ENCODE data around the gene MCM9. TPM values are rescaled to one million over a fixed set of nuclear protein-coding genes. Genes with fewer than 3 reads are reported as not detected.
A peak's percentile ranks its signal among the peaks of the same experiment; 100 is the strongest.

The MCM9 gene
- total RNA-seq: 10 to 100 TPM; 12.8 to 21.7 TPM

DNA sequence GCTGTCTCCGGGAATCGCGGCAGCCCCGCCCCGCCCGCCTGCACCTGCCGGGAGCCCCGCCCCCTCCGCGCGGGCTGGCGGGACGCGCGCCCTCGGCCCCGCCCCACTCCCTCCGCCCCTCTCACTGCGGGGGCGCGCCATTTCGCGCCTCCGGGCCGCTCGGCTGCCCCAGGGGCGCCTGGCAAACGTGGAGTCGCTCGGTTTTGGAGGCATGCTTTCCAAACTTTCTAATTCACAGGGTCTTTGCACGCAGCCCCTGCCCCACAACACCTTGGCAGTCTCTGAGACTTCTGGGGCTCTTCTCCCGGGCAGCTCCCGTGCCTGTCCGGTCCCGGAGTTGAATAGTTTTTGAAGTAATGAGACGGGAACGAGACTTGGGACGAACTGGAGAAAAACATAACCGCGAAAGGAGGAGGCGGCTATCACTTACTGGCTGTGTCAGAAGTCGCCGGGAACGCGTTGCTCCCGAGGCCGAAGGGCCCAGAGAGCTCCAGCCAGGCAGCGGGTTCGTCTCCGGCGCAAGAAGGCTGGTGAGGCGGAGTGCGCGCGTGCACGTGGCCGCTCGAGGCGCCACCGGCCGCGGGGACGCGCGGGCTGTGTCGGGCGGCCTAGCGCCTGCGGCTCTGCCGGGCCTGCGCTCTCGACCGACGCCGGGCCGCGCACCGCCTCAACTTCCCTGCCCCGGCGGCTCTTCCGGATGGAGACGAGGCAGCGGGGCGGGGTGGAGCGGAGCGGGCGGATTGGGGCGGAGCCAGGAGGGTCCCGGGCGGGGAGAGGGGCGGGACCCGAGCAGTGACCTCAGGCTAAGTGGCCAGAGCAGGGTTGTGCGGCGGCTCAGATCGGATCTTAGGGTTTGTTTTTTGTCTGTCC is at the start of gene MCM9:
MCM9 (minus strand) TSS at position 699 of the 870 bp plus-strand sequence. CDS start 3,436 bp downstream, outside the sequence.
- ATAC-seq (replicated peaks): peak; percentile 96
- Mint-ChIP-seq H3K27me3 (no peaks in the 10 kb centered on the region), H3K9me3 (no peaks in the 10 kb centered on the region), H3K4me3 (peak within 1 kb of the TSS; percentile 89), H3K4me1 (peaks cover 16% of the 10 kb centered on the region), H3K36me3 (ENCODE audit: low read depth) (peaks cover 36% of the 10 kb centered on the region), H3K27ac (peak within 1 kb of the TSS; percentile 89)

DNA sequence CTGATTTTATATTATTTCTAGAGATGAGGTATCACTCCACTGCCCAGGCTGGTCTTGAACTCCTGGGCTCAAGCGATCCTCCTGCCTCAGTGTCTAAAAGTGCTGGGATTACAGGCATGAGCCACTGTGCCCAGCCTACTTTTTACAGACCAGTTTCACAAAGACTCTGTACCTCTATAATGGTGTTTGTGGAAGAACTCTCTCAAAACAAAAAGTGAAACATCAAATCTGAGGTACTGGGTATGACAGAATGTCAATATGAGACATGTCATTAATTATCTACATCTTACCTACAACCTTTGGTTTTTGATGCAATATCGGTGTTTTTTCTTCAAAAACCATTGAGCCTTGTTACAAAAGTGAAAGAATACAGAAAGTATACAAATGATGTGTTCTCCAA is 49.4 kb upstream of the MCM9 start:
- no peaks in the 10 kb centered on the region for H3K4me1 Mint-ChIP-seq
- H3K27me3 Mint-ChIP-seq: no peaks in the 10 kb centered on the region
- no peaks in the 10 kb centered on the region for H3K9me3 Mint-ChIP-seq
- ATAC-seq (replicated peaks): no peak
- H3K36me3 Mint-ChIP-seq (ENCODE audit: low read depth): peaks cover 9% of the 10 kb centered on the region
- no peak overlapping the region for H3K27ac Mint-ChIP-seq
- H3K4me3 Mint-ChIP-seq: no peak overlapping the region

DNA sequence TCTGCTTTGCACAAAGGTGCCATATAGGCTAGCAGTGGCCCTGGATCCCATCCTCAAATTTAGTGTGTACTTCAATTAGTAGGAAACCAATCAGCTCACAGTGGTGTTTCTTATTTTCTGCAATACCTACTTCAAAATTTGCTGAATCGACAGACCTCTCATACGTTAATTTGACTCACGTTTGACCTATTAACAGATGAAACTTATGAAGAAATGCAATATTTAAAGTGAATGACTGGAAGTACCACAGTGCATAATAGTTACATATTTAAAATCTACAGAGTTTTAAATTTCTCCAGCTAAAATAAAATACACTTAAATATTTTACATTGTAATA is 47.6 kb upstream of the MCM9 start:
- Mint-ChIP-seq H3K27me3 (no peaks in the 10 kb centered on the region), H3K27ac (no peak overlapping the region), H3K36me3 (ENCODE audit: low read depth) (peaks cover 22% of the 10 kb centered on the region), H3K9me3 (no peaks in the 10 kb centered on the region), H3K4me1 (no peaks in the 10 kb centered on the region), H3K4me3 (no peak overlapping the region)
- ATAC-seq (replicated peaks): no peak

DNA sequence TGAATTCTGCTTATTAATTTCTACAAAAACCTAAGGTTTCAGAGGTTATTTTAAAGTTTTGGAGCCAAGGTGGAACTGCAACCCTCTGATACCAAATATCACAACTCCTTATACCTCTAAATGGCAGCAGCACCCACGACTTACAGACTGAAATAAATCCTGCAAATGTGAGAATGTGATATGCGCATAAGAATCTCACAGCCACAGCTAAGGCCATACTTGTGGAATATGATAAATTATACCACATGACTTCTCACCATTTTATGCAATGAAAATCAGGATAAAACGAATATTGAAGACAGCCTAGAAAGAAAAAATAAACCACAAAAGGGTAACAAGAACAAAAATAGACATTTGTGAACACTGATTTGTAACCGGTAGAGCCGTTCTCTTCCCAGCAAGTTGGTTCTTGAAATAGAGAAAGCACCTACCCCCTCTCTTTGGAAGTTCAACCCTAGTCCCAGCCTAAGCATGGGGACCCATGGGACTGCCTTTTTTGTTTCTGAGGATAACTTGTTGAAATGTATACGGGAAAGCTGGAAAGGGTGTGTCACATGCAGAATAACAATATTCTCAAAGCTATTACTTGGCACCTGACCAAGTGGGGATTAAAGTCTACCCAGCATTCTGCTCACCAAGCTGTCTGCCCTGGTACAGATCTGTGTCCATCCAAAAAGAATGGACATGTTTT is 47.1 kb upstream of the MCM9 start:
- Mint-ChIP-seq H3K9me3 (no peaks in the 10 kb centered on the region), H3K4me3 (no peak overlapping the region)

DNA sequence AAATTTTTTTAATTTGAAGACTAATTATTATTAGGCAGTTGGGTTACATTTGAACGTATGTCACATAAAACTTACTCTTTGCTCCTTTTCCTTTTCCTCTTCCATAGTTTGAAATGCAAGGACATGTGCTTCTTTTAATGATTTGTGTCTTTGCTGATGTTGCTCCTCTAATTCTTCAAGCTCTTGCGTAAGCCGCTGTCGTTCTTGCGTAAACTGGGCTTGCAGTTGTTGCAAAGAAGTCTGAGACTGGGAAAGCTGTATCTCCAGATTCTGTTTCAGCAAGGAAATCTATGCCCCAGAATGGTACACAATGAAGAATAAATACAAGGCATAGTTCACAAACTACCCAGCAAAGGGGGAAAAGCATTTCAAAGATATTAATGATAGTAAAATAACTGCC is 45.1 kb upstream of the MCM9 start:
- Mint-ChIP-seq H3K4me1 (no peaks in the 10 kb centered on the region), H3K27me3 (no peaks in the 10 kb centered on the region), H3K9me3 (no peaks in the 10 kb centered on the region), H3K4me3 (no peak overlapping the region), H3K36me3 (ENCODE audit: low read depth) (peaks cover 25% of the 10 kb centered on the region), H3K27ac (no peak overlapping the region)
- ATAC-seq (replicated peaks): no peak

More for the DNA sequence above, 47.1 kb upstream of the MCM9 start:
- no peak overlapping the region for H3K27ac Mint-ChIP-seq
- H3K4me1 Mint-ChIP-seq: no peaks in the 10 kb centered on the region
- H3K36me3 Mint-ChIP-seq (ENCODE audit: low read depth): peaks cover 22% of the 10 kb centered on the region
- ATAC-seq (replicated peaks): no peak
- no peaks in the 10 kb centered on the region for H3K27me3 Mint-ChIP-seq

DNA sequence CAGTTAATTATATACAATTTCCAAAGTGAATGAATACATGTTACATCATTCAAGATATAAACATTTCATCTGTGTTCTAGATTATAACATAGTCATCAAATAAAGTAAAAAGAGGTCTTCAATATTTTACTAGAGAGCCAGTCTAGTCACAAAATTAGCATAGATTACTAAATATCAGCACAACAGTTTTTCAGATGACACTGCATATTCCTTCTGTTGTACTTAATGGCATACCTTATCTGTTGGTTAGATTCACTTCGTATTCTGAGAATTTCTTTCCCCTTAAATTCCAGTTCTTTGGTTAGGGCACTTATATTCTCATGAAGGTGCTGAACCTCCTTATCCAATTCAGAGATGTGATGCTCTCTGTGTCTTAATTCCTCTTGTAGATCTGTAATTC is 39.8 kb upstream of the MCM9 start:
- Mint-ChIP-seq H3K4me1 (no peaks in the 10 kb centered on the region), H3K9me3 (no peaks in the 10 kb centered on the region), H3K36me3 (ENCODE audit: low read depth) (peaks cover 23% of the 10 kb centered on the region), H3K27ac (no peak overlapping the region), H3K4me3 (no peak overlapping the region), H3K27me3 (no peaks in the 10 kb centered on the region)
- no peak for ATAC-seq (replicated peaks)

DNA sequence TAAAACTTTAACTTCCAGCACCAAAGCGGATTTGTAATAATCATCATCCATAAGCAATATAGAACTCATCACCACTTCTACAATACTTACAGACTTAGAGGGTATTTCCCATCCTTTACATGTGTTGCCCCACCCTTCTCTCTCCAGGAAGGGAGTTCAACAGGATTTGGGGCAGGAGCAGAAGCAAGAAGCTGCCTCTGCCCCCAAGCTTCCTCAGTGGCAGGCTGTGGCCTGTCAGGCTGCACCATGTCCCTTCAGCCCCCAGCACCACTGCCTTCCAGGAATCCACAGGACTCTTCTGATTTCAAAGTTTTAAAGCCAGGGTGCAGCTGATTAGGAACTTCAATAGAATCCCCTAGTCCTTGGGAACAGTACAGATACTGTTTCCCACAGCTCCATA is 36.7 kb upstream of the MCM9 start:
- H3K27ac Mint-ChIP-seq: no peak overlapping the region
- no peaks in the 10 kb centered on the region for H3K27me3 Mint-ChIP-seq
- no peak overlapping the region for H3K4me3 Mint-ChIP-seq
- H3K9me3 Mint-ChIP-seq: no peaks in the 10 kb centered on the region
- peaks cover 6% of the 10 kb centered on the region for H3K36me3 Mint-ChIP-seq (ENCODE audit: low read depth)
- ATAC-seq (replicated peaks): no peak
- H3K4me1 Mint-ChIP-seq: no peaks in the 10 kb centered on the region

DNA sequence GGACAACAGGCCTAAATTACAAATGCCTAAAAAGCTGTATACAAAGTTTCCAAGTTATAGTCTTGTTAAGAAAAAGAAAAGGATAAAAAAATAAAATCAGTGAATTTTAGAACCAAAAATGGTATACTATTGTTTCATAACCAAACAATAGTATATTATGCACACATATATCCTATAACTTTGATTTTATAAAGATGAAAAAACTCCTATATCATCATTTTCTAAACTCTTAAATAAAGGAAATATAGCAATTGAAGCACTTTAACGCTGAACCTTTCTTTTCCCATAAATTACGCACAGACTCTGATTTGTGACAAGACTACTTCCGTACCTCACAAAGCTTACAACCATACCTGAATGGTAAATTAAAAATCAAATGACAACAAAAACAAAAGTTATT is 35.9 kb upstream of the MCM9 start:
- H3K27me3 Mint-ChIP-seq: no peaks in the 10 kb centered on the region
- no peak overlapping the region for H3K27ac Mint-ChIP-seq
- H3K9me3 Mint-ChIP-seq: no peaks in the 10 kb centered on the region
- no peaks in the 10 kb centered on the region for H3K4me1 Mint-ChIP-seq
- no peak overlapping the region for H3K4me3 Mint-ChIP-seq
- no peak for ATAC-seq (replicated peaks)
- peaks cover 6% of the 10 kb centered on the region for H3K36me3 Mint-ChIP-seq (ENCODE audit: low read depth)

DNA sequence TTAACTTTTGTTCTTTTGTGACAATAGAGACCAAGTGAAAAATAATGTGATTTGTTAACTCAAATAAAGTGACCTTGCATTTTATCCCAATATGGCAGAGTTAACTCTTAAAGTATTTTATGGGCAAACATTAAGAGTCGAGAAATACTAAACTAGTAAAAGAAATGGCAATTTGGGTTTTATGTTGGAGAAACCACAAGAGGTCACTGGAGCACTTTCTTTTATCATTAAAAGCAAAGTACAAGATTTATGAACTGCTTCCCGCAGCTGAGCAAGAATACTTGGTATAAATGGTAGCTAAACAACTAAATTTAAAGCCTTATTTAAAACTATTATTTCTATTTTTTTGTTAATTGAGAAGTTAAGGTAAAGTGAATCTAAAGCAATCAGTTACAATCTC is 33.5 kb upstream of the MCM9 start:
- H3K4me3 Mint-ChIP-seq: no peak overlapping the region
- H3K9me3 Mint-ChIP-seq: no peaks in the 10 kb centered on the region
- H3K36me3 Mint-ChIP-seq (ENCODE audit: low read depth): no peaks in the 10 kb centered on the region
- no peak for ATAC-seq (replicated peaks)
- H3K27me3 Mint-ChIP-seq: no peaks in the 10 kb centered on the region
- H3K4me1 Mint-ChIP-seq: no peaks in the 10 kb centered on the region
- H3K27ac Mint-ChIP-seq: no peak overlapping the region

DNA sequence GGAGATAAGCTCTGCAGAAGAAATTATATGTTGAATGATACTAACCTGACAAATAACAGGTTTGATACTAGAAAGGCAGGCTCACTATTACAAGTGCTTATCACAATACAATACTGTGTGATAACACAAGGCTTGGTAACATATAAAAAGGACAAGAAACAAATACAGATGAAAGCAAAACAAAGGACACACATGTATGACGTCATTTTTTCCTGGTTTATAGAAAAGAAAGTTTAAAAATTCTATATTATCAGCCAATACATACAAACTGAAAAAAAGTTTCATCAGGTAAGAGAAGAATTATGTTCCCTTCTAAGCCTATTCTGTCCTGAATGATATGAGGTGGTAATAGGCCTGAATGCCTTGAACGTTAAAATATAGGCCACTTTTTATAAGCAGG is 32.3 kb upstream of the MCM9 start:
- Mint-ChIP-seq H3K36me3 (ENCODE audit: low read depth) (no peaks in the 10 kb centered on the region), H3K4me3 (no peak overlapping the region), H3K9me3 (no peaks in the 10 kb centered on the region), H3K27ac (no peak overlapping the region), H3K4me1 (no peaks in the 10 kb centered on the region), H3K27me3 (no peaks in the 10 kb centered on the region)
- ATAC-seq (replicated peaks): no peak

DNA sequence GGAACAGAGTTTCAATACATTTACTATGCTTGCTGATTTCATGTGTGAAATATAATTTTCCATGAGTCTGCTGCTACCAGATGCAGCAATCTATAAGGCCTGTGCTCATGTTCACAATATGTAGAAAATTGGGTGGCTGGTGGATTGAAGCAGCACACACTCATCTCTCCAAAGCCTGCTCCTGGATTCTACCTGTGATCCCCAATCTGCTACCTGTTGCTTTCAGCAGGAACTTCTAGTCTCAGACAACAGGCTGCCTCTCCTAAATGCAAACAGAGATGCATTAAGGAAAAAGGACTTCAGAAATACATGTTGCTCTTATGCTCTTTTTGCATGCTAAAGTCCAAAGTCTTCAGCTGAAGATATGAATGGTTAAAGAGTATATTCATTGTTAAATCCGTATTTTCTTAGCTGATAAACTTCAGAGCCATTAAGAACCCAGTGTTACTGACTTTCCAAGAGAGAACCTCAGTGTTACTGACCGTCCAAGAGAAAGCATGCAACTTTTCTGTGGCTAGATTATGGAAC is 30.9 kb upstream of the MCM9 start:
- no peak overlapping the region for H3K27ac Mint-ChIP-seq
- ATAC-seq (replicated peaks): no peak
- no peak overlapping the region for H3K4me3 Mint-ChIP-seq
- no peaks in the 10 kb centered on the region for H3K36me3 Mint-ChIP-seq (ENCODE audit: low read depth)
- H3K27me3 Mint-ChIP-seq: no peaks in the 10 kb centered on the region
- H3K9me3 Mint-ChIP-seq: no peaks in the 10 kb centered on the region
- H3K4me1 Mint-ChIP-seq: no peaks in the 10 kb centered on the region

DNA sequence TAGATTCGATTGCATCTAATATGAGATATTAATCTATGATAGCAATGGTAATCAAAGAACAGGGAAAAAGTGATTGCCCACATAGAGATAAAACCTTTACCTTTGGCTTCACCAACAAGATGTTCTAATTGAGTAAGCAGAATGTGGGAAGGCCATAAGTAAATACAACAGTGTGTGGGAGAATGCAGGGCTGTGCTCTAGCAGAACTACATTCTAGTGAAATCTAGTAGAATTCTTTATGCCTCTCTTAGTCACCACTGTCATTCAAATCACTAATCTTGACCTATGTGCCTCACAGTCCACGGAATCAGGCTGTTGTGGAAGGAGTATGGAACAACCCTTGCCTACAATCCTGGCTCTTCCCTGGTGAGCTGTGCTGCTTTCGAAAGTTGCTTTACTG is 30.4 kb upstream of the MCM9 start:
- no peak for ATAC-seq (replicated peaks)
- no peaks in the 10 kb centered on the region for H3K9me3 Mint-ChIP-seq

DNA sequence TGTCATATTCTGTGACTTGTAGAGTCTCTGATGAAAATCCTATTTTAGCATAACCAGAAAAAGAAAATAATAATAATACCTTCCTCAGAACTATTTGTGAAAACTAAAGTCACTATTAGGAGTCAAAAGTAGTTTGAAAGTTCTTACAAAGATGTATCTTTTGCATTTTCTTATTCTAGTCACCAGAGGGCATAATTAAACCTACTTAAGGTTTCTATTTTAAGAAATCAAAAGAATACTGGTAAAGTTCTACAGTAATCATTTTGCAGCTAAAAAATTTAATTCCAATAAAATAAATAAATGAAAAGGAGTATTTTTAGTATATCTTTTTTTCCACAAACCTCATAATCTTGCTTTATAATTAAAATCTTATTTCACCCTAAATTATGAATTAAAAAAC is 28.0 kb upstream of the MCM9 start:
- H3K27ac Mint-ChIP-seq: no peak overlapping the region
- no peaks in the 10 kb centered on the region for H3K36me3 Mint-ChIP-seq (ENCODE audit: low read depth)
- ATAC-seq (replicated peaks): no peak
- no peaks in the 10 kb centered on the region for H3K27me3 Mint-ChIP-seq
- H3K4me3 Mint-ChIP-seq: no peak overlapping the region
- no peaks in the 10 kb centered on the region for H3K9me3 Mint-ChIP-seq
- peaks cover 4% of the 10 kb centered on the region for H3K4me1 Mint-ChIP-seq

More for the DNA sequence above, 30.4 kb upstream of the MCM9 start:
- Mint-ChIP-seq H3K4me1 (no peaks in the 10 kb centered on the region), H3K27me3 (no peaks in the 10 kb centered on the region), H3K4me3 (no peak overlapping the region), H3K27ac (no peak overlapping the region), H3K36me3 (ENCODE audit: low read depth) (no peaks in the 10 kb centered on the region)

DNA sequence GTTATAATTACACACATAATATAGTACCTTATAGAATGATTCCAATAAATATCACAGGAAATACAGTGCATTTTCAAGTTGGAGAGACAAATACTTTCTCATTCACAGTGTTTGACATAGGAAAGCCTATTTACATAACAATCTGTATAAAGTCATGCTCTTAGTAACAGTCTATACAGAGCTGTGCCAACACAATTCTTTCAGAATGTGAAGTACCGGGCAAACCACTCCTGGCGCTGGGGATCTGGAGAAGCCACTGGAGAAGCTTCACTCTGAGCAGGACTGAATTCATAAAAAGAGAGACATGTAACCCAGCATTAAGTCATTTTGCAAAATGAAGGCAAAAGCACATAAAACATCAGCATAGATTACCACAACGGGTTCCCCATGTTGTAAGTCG is 24.9 kb upstream of the MCM9 start:
- Mint-ChIP-seq H3K9me3 (no peaks in the 10 kb centered on the region), H3K4me1 (peaks cover 4% of the 10 kb centered on the region), H3K27me3 (no peaks in the 10 kb centered on the region), H3K36me3 (ENCODE audit: low read depth) (no peaks in the 10 kb centered on the region), H3K4me3 (no peak overlapping the region), H3K27ac (no peak overlapping the region)
- no peak for ATAC-seq (replicated peaks)

DNA sequence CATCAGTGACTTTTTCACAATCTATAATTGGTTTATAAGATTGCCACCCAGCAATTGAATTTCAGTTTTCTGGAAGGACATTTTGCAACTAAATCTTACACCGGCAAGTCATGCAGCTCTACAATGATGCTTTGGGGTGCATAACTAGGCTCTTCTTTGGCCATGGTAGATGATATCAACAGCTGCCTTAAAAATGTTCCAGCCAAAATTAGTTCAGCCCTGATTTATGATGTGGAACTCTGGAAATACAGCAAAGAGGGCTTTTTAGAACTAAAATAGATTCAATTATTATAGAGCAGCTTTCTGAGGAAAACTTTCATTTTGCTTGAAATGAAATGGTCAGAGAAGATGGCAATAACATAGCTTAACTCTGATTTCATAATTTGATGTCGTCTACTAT is 18.4 kb upstream of the MCM9 start:
- no peak for ATAC-seq (replicated peaks)
- Mint-ChIP-seq H3K4me3 (no peak overlapping the region), H3K27ac (no peak overlapping the region), H3K9me3 (peaks cover 11% of the 10 kb centered on the region), H3K27me3 (no peaks in the 10 kb centered on the region), H3K36me3 (ENCODE audit: low read depth) (no peaks in the 10 kb centered on the region), H3K4me1 (no peaks in the 10 kb centered on the region)
